PC-9 (cell line): ENCODE results near the gene CCDC86.

ENCODE experiments used
- CTCF ChIP-seq: fragments of 200-600 bp; sonication (generic); conservative IDR thresholded peaks from 2 replicates; pipeline ENCODE4 v1.6.1; 2017; ENCODE audit warnings: mixed run types, antibody characterized with exemption, mild to moderate bottlenecking, moderate library complexity
- EZH2 ChIP-seq: fragments of 200-600 bp; sonication (generic); IDR thresholded peaks from 2 replicates; pipeline ENCODE4 v1.8.0; 2017; ENCODE audit warnings: antibody characterized with exemption, low read depth

GRCh38 chr11:60854847-60855725 is 13.2 kb downstream of the CCDC86 start:
- TF ChIP-seq CTCF, result no peak
- TF ChIP-seq EZH2, result no peak
